Keratinocyte (primary cell): ENCODE measurements around the gene TAS2R30. TPM values are rescaled to one million over a fixed set of nuclear protein-coding genes. Genes with fewer than 3 reads are reported as not detected.

Source experiments
- DNase-seq: peaks from one replicate; pipeline ENCODE4 v3.0.0-alpha.2; 2011; ENCODE audit warnings: low read depth, missing footprints, low spot score
- FAIRE-seq: peaks from 2 replicates; lab custom pipeline; 2011; peaks lifted over from hg19 to GRCh38; lab: Jason Lieb, UNC
- H2AFZ ChIP-seq: 2 replicates; pipeline ENCODE4 v1.6.0; 2012; ENCODE audit warnings: low read length, control low read depth, inconsistent platforms; ENCODE audit not compliant: control insufficient read depth
- H3K27ac ChIP-seq: 2 replicates; pipeline ENCODE4 v1.5.1; 2011; ENCODE audit warnings: low read length; ENCODE audit not compliant: control insufficient read depth, insufficient read depth
- H3K27me3 ChIP-seq: 3 replicates; pipeline ENCODE4 v1.6.0; 2011; ENCODE audit warnings: low read length; ENCODE audit not compliant: control insufficient read depth, insufficient read depth; ENCODE audit errors: extremely low read depth
- H3K36me3 ChIP-seq, 2 experiments: 2 replicates in 1 of 2; 3 replicates in 1 of 2; pipeline ENCODE4 v1.5.1; 2011; ENCODE audit warnings: low read length in 2 of 2, mild to moderate bottlenecking in 1 of 2; ENCODE audit not compliant: control insufficient read depth in 2 of 2, insufficient read depth in 2 of 2; ENCODE audit errors: extremely low read depth in 1 of 2
- H3K4me1 ChIP-seq: 3 replicates; pipeline ENCODE4 v1.5.1; 2011; ENCODE audit warnings: low read length; ENCODE audit not compliant: control insufficient read depth, insufficient read depth; ENCODE audit errors: extremely low read depth
- H3K4me2 ChIP-seq: 3 replicates; pipeline ENCODE4 v1.6.0; 2011; ENCODE audit warnings: low read depth, low read length; ENCODE audit not compliant: control insufficient read depth, insufficient read depth; ENCODE audit errors: extremely low read depth
- H3K4me3 ChIP-seq, 3 experiments: fragments of 200-600 bp in 1 of 3; sonication (generic) in 1 of 3; 2 replicates in 2 of 3; 3 replicates in 1 of 3; pipeline ENCODE4 v1.5.1; 2011 to 2016; ENCODE audit warnings: low read length in 3 of 3, mild to moderate bottlenecking in 3 of 3, control low read depth in 2 of 3, inconsistent platforms in 1 of 3, low read depth in 1 of 3, mixed read lengths in 1 of 3, mixed run types in 1 of 3, moderate library complexity in 1 of 3; ENCODE audit not compliant: control insufficient read depth in 2 of 3, insufficient read depth in 2 of 3; ENCODE audit errors: extremely low read depth in 1 of 3
- H3K79me2 ChIP-seq: 2 replicates; pipeline ENCODE4 v1.6.0; 2012; ENCODE audit warnings: low read length; ENCODE audit not compliant: control insufficient read depth, insufficient read depth
- H3K9ac ChIP-seq: 3 replicates; pipeline ENCODE4 v1.6.0; 2011; ENCODE audit warnings: low read length; ENCODE audit not compliant: control insufficient read depth, insufficient read depth; ENCODE audit errors: extremely low read depth
- H3K9me1 ChIP-seq: 3 replicates; pipeline ENCODE4 v1.6.0; 2011; ENCODE audit warnings: low read length; ENCODE audit not compliant: control insufficient read depth, insufficient read depth; ENCODE audit errors: extremely low read depth
- H3K9me3 ChIP-seq: 2 replicates; pipeline ENCODE4 v1.5.1; 2012; ENCODE audit warnings: low read depth, low read length; ENCODE audit not compliant: control insufficient read depth
- H4K20me1 ChIP-seq: 3 replicates; pipeline ENCODE4 v1.6.0; 2011; ENCODE audit warnings: low read length; ENCODE audit not compliant: control insufficient read depth, insufficient read depth; ENCODE audit errors: extremely low read depth
- CTCF ChIP-seq, 3 experiments: IDR thresholded peaks in 1 of 3; conservative IDR thresholded peaks in 1 of 3; optimal IDR thresholded peaks in 1 of 3; 2 replicates in 2 of 3; 3 replicates in 1 of 3; pipeline versions ENCODE3 to v1.5.1; 2011; ENCODE audit warnings: low read length in 3 of 3, mild to moderate bottlenecking in 3 of 3, moderate library complexity in 2 of 3, control low read depth in 1 of 3, inconsistent platforms in 1 of 3; ENCODE audit not compliant: insufficient read depth in 2 of 3; ENCODE audit errors: extremely low read depth in 1 of 3
- EZH2 ChIP-seq: IDR thresholded peaks from one replicate; pipeline ENCODE4 v1.6.1; 2012; ENCODE audit warnings: inconsistent platforms, mild to moderate bottlenecking, low read length, moderate library complexity
- dilution Hi-C: fragments of 300-500 bp; cut with MboI; formaldehyde crosslinking; loops from one replicate; pipeline ENCODE4 v1.7.0; 2020; ENCODE audit warnings: low sequenced_read_pairs; ENCODE audit not compliant: extremely low pct_ligation_motif_present
- polyA plus RNA-seq, 5 experiments: library from polyadenylated mRNA; depleted of rRNA in 3 of 5; stranded (reverse) in 3 of 5; stranded (forward) in 1 of 5; unstranded in 1 of 5; fragments of >200 nt; gene quantifications; 1 replicate in 1 of 5; 2 replicates in 3 of 5; 3 replicates in 1 of 5; pipeline versions ENCODE4 v1.2.1 to v1.2.3, GENCODE V29; 2011 to 2012; ENCODE audit warnings: missing spikeins in 2 of 5, low read depth in 1 of 5, low replicate concordance in 1 of 5

The TAS2R30 gene
- polyA plus RNA-seq, 1 donor (not counting 4 experiments of a cell fraction or from before 2014, with no cell fraction given): 0.18 TPM

- Histone ChIP-seq H2AFZ (no peak overlapping the region), H3K4me2 (no peak overlapping the region), H3K9me3 (no peaks in the 10 kb centered on the region), H3K27ac (no peak overlapping the region), H3K27me3 (no peaks in the 10 kb centered on the region), H3K9me1 (no peaks in the 10 kb centered on the region), H4K20me1 (no peaks in the 10 kb centered on the region), H3K9ac (no peak overlapping the region), H3K79me2 (peaks cover 45% of the 10 kb centered on the region), H3K4me1 (peaks cover 4% of the 10 kb centered on the region), H3K4me3 (no peak overlapping the region), H3K36me3 (peaks cover 0 to 1% of the 10 kb centered on the region in 2 experiments)
- FAIRE-seq (no peak), DNase-seq (no peak)
- dilution Hi-C loops: no loop called here
- TF ChIP-seq EZH2: no peak
- TF ChIP-seq CTCF (optimal IDR thresholded peaks at IDR 0.05 in 1 of 3, IDR thresholded peaks at IDR 0.05 in 1 of 3, conservative IDR thresholded peaks at IDR 0.05 in 1 of 3; ENCODE audit: extremely low read depth in 1 of 3, insufficient read depth in 2 of 3, low read length in 3 of 3): no peak
Measured at GRCh38 chr12:11174022-11174421, 39.6 kb upstream of the TAS2R30 start.

- H3K36me3 ChIP-seq: peaks cover 0 to 1% of the 10 kb centered on the region in 2 experiments
- H3K27me3 ChIP-seq: no peaks in the 10 kb centered on the region
- peak overlapping the region; percentile 87 for H3K9ac ChIP-seq
- no peak for TF ChIP-seq EZH2
- no peak for TF ChIP-seq CTCF (optimal IDR thresholded peaks at IDR 0.05 in 1 of 3, IDR thresholded peaks at IDR 0.05 in 1 of 3, conservative IDR thresholded peaks at IDR 0.05 in 1 of 3; ENCODE audit: extremely low read depth in 1 of 3, insufficient read depth in 2 of 3, low read length in 3 of 3)
- H3K79me2 ChIP-seq: peaks cover 60% of the 10 kb centered on the region
- peak overlapping the region; percentile 89 for H3K4me2 ChIP-seq
- H2AFZ ChIP-seq: peak overlapping the region; percentile 56
- peaks cover 4% of the 10 kb centered on the region for H3K4me1 ChIP-seq
- no peaks in the 10 kb centered on the region for H3K9me3 ChIP-seq
- no peaks in the 10 kb centered on the region for H3K9me1 ChIP-seq
- no peaks in the 10 kb centered on the region for H4K20me1 ChIP-seq
- dilution Hi-C loops: no loop called here
- H3K4me3 ChIP-seq: peak overlapping the region; percentile 78 to 98 (median 83)
- FAIRE-seq (no peak), DNase-seq (no peak)
- H3K27ac ChIP-seq: peak overlapping the region; percentile 69
Measured at GRCh38 chr12:11171969-11172675, 37.7 kb upstream of the TAS2R30 start.
